ENCODE results near the gene MAP3K10.
"Not testable (repeated sequence)": the region's sequence is repeated elsewhere in the genome, so short reads cannot be mapped to it uniquely, and the experiment has no call there.

Gene MAP3K10

DNA sequence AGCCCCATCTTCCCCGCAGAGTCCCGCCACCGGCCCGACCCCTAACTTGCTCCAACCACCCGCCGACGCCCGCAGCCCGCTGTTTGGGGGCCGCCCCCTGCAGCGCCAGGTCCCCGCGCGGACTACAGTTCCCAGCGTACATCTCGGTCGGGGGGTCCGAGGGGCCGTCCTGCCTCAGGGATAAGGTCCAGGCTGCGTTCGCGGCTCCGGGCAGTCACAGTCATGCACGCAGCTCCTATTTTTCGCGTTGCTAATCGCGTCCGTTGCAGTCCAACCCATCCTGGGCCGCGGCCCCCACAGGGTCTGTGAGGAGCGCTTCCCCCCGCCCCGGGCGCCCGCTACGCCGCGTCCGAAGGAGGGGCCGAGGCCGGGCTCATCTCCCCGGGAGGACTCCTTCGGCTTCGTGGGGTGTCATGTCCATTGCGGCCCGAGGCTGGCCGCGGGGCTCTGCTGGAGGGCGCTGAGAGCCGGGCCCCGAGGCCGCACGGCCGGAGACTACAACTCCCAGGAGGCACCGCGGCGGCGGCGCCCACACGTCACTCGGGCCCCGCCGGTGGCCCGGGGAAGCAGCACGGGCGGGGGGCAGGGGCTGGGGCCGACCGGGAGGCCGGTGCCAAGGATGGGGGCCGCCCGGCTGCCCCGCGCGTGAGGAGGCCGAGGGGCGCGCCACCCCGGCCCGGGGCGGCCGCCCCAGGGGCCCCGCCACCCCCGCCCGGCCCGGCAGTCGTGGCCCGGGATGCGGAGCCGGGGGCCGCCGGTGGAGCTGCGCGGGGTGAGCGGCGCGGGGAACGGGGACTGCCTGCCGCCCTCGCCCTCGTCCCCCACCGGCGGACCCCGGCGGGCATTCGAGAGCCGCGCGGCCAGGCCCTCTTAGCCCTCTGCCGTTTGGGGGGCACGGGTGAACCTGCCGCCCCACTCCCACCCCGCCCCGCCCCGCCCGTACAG lies at the start of gene MAP3K10:
MAP3K10 (plus strand) TSS at position 536 of the 945 bp plus-strand sequence. CDS start 606 bp downstream, outside the sequence.
- peak; percentile 96 for DNase-seq (ENCODE audit: low spot score)

DNA sequence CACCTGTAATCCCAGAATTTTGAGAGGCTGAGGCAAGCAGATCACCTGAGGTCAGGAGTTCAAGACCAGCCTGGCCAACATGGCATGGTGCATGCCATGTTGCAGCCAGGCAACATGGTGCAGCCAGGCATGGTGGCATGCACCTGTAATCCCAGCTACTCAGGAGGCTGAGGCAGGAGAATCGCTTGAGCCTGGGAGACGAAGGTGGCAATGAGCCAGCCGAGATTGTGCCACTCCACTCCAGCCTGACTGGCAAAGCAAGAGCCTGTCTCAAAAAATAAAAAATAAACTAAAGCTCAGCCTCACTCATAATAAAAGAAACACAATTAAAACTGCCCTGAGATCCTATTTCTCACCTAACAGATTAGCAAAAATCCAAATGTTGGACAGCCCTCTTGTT lies 49.7 kb upstream of the MAP3K10 start:
- DNase-seq (ENCODE audit: low spot score): no peak

DNA sequence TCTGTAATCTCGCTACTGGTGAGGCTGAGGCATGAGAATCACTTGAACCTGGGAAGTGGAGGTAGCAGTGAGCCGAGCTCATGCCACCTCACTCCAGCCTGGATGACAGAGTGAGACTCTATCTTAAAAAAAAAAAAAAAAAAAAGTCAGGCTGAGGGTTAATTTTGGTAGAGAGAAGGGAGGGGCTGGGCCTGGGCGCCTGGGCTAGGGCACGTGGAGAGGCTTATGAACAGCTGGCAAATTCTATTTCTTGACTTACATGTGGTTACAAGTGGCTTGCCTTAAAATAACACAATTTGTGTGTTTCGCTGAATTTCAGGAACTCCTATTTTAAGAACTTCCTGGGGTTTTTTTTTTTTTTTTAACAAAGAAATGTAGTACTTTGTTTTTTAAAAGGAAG lies 47.6 kb upstream of the MAP3K10 start:
- DNase-seq (ENCODE audit: low spot score): no peak

DNA sequence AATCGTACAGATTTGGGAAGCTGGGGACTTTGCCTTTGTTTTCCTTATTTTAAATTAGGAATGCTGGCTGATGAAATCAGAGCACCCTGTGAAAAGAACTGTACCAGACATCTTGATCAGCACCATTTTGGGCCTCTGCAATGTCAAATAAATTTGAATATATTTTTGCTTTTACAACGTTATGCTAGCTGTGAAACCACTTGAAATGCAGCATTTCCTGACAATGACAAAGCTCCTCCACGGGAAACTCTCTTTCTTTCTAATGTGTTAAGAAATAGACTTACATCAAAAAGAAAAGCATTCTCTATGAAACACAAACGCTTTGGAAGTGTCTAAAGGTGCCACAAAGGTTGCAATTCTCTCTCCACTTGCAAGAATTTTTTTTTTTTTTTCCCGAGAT lies 47.1 kb upstream of the MAP3K10 start:
- DNase-seq (ENCODE audit: low spot score): no peak

DNA sequence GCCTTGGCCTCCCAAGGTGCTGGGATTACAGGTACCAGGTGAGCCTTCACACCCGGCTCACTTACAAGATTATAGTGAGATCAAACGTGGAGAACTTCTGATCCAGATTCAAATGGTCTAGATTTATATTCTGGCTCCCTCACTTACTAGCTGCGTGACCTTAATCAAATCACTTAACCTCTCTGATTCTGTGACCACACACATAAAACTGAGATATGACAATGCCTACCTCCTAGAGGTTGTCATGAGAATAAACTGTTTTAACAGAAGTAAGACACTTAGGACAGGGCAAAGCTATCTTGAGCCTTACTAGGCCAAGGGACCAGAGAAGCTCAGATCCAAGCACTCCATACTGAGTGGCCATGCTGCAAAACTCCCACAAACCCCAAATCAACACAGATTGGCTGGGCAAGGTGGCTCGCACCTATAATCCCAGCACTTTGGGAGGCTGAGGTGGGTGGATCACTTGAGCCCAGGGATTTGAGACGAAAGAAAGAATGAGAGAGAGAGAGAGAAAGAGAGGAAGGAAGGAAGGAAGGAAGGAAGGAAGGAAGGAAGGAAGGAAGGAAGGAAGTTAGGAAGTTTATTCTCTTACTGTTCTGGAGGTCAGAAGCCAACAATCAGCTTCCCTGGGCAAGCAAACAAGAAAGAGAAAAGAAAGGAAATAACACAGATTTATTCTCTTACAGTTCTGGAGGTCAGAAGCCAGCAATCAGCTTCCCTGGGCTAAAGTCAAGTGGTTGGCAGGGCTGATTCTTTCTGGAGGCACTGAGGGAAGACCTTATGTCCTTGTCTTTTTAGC lies 46.1 kb upstream of the MAP3K10 start:
- no peak for DNase-seq (ENCODE audit: low spot score)

DNA sequence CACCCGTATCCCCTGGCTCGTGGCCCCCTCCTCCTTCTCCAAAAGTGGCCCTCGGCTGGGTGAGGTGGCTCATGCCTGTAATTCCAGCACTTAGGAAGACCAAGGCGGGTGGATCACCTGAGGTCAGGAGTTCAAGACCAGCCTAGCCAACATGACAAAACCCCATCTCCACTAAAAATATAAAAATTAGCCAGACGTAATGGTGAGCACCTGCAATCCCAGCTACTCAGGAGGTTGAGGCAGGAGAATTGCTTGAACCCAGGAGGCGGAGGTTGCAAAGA lies 45.5 kb upstream of the MAP3K10 start:
- not testable (repeated sequence) for DNase-seq (ENCODE audit: low spot score)

DNA sequence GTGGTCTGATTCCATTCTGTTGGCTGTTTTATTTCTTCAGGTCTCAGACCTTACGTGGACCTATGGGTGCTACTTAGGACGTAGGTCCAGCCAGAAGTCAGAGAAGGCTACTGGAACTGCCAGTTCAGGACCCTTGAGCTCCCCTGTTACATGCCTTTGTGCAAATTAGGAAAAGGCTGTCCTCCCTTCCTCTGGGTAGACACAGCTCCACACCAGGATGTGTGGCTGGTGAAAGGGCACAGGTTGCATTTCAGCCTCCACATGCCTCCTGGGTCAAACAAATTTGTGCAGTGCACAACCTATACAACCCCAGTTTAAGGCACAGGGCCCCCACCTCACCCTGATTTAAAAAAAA lies 43.9 kb upstream of the MAP3K10 start:
- DNase-seq (ENCODE audit: low spot score): no peak

DNA sequence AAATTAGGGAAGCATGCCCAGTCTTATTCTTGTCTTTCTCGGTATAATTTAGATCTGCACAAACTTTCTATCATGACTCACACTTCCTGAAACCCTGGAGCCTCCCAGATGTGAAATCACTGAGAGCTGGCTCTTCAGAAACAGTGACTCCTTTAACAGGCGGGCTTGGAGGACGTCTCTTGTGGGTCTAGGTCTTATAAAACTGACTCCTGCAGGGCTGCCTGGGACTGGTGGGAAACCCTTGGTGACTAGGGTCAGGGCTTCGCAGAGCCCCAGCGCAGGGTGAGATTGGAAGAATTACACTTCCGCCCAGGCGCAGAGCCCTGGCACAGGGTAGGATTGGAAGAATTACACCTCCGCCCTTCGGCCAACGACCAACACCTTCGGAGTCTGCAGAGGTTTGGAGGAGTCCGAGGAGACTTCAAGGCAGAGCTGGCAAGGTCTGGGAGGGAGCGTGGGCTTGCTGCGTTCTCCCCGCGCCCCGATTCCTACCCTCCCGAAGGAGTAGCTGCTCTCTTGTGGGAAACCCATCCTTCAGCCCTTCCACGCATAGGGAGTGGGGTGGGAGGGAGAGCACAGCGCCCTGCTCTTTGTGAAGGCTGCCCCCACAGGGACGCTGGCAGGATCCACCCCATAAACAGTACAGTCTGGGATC lies 43.4 kb upstream of the MAP3K10 start:
- DNase-seq (ENCODE audit: low spot score): no peak

DNA sequence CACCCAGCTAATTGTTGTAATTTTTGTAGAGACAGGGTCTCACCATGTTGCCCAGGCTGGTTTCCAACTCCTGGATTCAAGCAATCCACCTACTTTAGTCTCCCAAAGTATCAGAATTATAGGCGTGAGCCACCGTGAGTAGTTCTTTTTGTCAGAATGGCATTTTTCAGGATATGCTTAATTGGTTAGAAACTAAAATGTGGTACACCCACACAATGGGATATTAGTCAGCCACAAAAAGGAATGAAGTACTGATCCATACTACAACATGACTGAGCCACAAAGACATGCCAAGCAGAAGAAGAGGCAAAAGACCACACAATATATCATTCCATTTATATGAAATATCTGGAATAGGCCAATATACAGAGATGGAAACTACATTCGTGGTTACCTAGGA lies 41.7 kb upstream of the MAP3K10 start:
- DNase-seq (ENCODE audit: low spot score): no peak

DNA sequence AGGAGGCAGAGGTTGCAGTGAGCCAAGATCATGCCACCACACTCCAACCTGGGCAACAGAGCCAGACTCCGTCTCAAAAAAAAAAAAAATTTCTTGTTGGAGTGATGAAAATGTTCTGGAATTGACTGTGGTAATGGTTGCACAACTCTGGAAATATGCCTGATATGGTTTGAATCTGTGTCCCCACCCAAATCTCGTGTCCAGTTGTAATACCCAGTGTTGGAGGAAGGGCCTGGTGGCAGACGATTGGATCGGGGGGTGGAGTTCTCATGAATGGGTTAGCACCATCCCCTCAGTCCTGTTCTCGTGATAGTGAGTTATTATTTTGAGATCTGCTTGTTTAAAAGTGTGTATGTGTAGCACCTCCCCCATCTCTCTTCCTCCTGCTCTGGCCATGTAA lies 41.1 kb upstream of the MAP3K10 start:
- no peak for DNase-seq (ENCODE audit: low spot score)

DNA sequence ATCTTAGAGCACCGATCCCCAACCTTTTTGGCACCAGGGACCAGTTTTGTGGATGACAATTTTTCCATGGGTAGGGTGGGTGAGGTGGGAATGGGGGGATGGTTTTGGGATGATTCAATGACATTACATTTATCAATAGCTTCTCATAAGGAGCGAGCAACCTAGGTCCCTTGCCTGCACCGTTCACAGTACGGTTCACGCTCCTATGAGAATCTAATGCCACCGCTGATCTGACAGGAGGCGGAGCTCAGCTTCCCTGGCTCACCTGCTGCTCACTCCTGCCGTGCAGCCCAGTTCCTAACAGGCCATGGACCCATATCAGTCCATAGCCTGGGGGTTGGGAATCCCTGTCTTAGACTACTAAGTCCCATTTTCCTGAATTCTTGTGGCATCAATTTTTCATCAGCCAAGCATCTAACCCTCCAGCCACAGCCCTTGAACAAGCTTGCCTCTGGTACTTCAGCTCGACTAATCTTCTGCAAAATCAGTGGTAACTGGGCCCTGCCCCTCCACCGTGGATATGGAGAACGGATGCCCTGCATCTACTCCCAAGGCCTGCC lies 37.0 kb upstream of the MAP3K10 start:
- no peak for DNase-seq (ENCODE audit: low spot score)

DNA sequence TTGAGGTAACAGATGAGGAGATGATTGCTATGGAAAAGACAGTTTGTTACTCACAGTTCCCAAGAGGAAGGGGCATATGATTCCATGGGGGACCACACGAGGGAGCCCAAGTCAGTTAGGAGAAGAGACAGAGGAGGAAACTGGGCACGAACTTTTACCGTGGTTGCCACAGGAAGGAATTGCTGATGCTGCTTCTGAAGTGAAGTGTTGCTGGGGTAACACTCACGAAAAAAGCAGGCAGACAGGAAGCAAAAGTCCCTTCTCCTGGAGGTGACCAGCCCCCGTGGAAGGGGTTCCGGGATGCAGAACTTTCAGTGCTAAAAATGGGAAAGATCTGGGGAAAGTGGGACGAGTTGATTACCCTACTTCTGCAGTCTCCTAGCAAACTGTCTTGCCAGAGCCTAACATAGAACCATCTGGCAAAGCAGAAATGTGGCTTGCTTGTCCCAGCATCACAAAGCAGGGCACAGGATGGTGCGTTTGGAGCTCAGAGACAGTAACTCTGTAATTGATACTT lies 35.4 kb upstream of the MAP3K10 start:
- DNase-seq (ENCODE audit: low spot score): no peak

DNA sequence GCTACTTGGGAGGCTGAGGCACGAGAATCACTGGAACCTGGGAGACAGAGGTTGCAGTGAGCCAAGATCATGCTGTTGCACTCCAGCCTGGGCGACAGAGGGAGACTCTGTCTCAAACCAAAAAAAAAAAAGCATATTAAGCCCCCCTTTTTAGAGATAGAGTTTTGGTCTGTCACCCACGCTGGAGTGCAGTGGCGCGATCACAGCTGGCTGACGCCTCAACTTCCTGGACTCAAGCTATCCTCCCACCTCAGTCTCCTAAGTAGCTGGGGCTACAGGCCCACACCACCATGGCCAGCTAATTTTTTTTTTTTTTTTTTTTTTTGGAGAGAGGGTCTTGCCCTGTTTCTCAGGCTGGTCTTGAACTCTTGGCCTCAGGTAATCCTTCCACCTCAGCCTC lies 34.2 kb upstream of the MAP3K10 start:
- DNase-seq (ENCODE audit: low spot score): no peak

DNA sequence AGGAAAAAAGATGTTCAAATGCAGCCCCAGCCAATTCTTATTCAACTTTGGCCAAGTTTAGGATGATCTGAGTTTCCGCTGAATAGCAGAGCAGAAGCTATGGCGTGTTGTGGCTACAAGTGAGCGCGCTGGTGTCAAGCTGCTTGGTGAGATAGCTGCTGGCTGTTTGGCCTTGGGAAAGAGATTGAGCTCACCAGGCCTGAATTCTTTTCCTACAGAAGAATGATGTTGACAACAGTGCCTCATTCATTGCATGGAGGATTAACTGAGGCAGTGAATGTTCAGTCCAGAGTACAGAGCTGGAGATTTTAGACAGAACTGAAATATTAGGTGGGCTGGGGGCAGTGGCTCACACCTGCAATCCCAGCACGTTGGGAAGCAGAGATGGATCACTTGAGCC lies 31.5 kb upstream of the MAP3K10 start:
- DNase-seq (ENCODE audit: low spot score): no peak

DNA sequence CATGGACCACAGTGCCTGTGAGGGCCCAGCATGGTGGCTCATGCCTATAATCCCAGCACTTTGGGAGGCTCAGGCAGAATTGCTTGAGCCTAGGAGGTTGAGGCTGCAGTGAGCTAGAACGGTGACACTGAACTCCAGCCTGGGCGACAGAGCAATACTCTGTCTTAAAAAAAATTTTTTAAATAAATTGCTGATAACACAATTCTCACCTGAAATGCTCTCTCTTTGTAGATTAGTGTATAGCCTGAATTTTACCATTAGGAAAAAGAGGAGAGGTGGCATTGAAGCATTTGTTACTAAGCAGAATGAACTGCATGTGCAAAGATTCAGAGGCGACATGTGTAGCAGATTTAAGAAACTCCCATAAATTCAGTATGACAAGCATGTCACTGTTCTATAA lies 29.1 kb upstream of the MAP3K10 start:
- DNase-seq (ENCODE audit: low spot score): no peak

DNA sequence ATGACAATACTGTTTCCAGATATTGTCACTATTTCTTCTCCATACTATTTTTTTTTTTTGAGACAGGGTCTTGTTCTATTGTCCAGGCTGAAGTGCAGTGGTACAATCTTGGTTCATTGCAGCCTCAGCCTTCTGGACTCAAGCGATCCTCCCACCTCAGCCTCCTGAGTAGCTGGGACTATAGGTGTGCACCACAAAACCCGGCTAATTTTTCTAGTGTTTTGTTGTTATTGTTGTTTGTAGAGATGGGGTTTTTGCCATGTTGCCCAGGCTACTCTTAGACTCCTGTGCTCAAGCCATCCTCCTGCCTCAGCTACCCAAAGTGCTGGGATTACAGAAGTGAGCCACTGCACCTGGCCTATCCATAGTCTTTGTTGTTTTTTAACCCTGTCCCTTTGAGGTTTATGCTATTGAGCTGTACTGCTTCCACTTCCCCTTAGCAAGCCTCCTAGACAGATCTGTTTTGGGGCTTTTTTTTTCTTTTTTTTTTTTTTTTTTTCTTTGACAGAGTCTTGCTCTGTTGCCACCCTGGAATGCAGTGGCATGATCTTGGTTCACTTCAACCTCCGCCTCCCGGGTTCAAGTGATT lies 27.6 kb upstream of the MAP3K10 start:
- no peak for DNase-seq (ENCODE audit: low spot score)

DNA sequence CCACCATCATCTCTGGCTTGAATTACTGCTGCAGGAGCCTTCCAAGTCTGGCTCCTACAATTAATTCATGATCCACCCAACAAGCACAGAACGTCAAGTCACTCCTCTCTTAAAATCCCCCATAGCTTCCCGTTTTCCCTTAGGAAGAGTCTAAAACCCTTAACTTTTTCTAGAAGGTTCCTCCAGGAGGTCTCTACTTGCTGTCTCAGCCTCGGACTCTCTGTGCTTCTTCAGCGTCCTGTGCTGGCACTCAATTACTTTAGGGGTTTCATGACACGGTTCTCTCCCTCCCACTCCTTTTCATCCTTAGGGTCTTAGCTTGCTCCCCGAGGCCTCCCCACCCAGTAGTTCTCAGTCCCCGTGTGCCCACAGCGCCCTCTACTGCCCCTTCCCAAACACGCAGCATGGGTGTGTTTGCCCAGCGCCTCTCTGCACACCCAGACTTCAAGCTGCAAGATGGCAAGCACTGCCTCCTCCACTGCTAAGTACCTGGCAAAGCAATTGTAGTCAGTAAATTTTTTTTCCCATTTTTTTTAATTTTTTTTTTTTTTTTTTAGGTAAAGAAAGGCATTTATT lies 25.8 kb upstream of the MAP3K10 start:
- peak; percentile 87 for DNase-seq (ENCODE audit: low spot score)

DNA sequence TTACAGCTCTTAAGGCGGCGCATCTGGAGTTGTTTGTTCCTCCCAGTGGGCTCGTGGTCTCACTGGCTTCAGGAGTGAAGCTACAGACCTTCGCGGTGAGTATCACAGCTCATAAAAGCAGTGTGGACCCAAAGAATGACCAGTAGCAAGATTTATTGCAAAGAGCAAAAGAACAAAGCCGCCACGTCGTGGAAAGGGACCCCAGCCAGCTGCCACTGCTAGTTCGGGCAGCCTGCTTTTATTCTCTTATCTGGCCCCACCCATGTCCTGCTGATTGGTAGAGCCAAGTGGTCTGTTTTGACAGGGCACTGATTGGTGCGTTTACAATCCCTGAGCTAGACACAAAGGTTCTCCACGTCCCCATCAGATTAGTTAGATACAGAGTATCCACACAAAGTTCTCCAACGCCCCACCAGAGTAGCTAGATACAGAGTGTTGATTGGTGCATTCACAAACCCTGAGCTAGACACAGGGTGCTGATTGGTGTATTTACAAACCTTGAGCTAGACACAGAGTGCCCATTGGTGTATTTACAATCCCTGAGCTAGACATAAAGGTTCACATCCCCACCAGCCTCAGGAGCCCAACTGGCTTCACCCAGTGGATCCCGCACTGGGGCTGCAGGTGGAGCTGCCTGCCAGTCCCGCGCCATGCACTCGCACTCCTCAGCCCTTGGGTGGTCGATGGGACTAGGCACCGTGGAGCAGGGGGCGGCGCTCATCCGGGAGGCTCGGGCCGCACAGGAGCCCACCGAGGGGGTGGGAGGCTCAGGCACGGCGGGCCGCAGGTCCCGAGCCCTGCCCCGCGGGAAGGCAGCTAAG lies 21.5 kb upstream of the MAP3K10 start:
- DNase-seq (ENCODE audit: low spot score): not testable (repeated sequence)

DNA sequence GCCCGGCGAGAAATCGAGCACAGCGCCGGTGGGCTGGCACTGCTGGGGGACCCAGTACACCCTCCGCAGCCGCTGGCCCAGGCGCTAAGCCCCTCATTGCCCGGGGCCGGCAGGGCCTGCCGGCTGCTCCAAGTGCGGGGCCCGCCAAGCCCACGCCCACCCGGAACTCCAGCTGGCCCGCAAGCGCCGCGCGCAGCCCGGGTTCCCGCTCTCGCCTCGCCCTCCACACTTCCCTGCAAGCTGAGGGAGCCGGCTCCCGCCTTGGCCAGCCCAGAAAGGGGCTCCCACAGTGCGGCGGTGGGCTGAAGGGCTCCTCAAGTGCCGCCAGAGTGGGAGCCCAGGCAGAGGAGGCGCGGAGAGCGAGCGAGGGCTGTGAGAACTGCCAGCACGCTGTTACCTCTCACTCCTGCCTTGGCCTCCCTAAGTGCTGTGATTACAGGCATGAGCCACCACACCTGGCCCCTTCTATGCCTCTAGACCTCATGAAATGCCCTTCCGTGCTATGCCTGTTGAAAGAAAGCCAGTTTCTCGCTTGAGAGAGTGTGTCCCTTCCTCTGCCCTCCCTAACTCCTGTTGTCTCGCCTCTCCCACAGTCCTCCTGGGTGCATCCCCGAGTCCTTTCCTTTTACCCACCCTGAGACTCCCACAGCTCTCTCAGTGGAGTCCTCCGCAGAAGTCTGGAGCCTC lies 20.8 kb upstream of the MAP3K10 start:
- DNase-seq (ENCODE audit: low spot score): not testable (repeated sequence)

DNA sequence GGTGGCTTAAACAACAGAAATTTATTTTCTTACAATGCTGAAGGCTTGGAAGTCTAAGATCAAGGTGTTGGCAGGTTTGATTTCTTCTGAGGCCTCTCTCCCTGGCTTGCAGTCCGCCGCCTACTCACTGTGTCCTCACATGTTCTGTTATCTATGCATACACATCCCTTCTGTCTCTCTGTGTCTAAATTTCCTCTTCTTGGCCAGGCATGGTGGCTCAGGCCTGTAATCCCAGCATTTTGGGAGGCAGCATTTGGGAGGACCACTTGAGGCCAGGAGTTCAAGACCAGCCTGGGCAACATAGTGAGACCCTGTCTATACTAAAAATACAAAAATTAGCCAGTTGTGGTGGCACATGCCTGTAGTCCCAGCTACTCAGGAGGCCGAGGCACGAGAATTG lies 19.9 kb upstream of the MAP3K10 start:
- DNase-seq (ENCODE audit: low spot score): not testable (repeated sequence)
